PC-3 (cell line): ENCODE results near the gene HSPB9. TPM values are rescaled to one million over a fixed set of nuclear protein-coding genes. Genes with fewer than 3 reads are reported as not detected.

ENCODE experiments used
- ATAC-seq: fragments of 200-7000 bp; cut with Tn5 transposase; 2 replicates; pipeline ENCODE4 v1.9.1; 2020; ENCODE audit warnings: mild to moderate bottlenecking, moderate library complexity
- BruUV-seq: library from RNA; stranded (reverse); fragments of 400-500 nt; replicated peaks from 2 replicates; lab custom pipeline; 2021; lab: Mats Ljungman, UMichigan
- CTCF ChIA-PET: fragments of 300-600 bp; sonication (Branson Sonifier 250); formaldehyde crosslinking; loops from one replicate; lab custom pipeline; 2022; ENCODE audit warnings: antibody characterized with exemption; lab: Charles Lee
- POLR2A ChIA-PET: fragments of 300-600 bp; sonication (Branson Sonifier 250); formaldehyde crosslinking; loops from one replicate; lab custom pipeline; 2022; ENCODE audit warnings: antibody characterized with exemption; ENCODE audit not compliant: unreplicated experiment; lab: Charles Lee
- DNase-seq: peaks from one replicate; pipeline ENCODE4 v3.0.0-alpha.2; 2015
- H2AFZ ChIP-seq: fragments of 300-600 bp; sonication (generic); 2 replicates; pipeline ENCODE4 v1.6.0; 2016; ENCODE audit warnings: antibody characterized with exemption, low read length
- H3F3A ChIP-seq: fragments of 300-600 bp; sonication (generic); one replicate; pipeline ENCODE4 v1.6.0; 2017; ENCODE audit warnings: antibody characterized with exemption, low read length, control low read depth, mild to moderate bottlenecking; ENCODE audit not compliant: unreplicated experiment
- H3K27ac ChIP-seq: fragments of 300-600 bp; sonication (generic); 2 replicates; pipeline ENCODE4 v1.5.1; 2016; ENCODE audit warnings: mild to moderate bottlenecking, low read length
- H3K27me3 ChIP-seq: fragments of 300-600 bp; sonication (generic); 2 replicates; pipeline ENCODE4 v1.6.1; 2016; ENCODE audit warnings: low read length, mixed read lengths
- H3K36me3 ChIP-seq: fragments of 300-600 bp; sonication (generic); 2 replicates; pipeline ENCODE4 v1.6.1; 2016; ENCODE audit warnings: low read depth, mixed run types, low read length, mixed read lengths
- H3K4me1 ChIP-seq: fragments of 300-600 bp; sonication (generic); 2 replicates; pipeline ENCODE4 v1.5.1; 2016; ENCODE audit warnings: low read length; ENCODE audit not compliant: insufficient read depth
- H3K4me2 ChIP-seq: fragments of 300-600 bp; sonication (generic); 2 replicates; pipeline ENCODE4 v1.6.0; 2016; ENCODE audit warnings: low read length
- H3K4me3 ChIP-seq: fragments of 300-600 bp; sonication (generic); 2 replicates; pipeline ENCODE4 v1.5.1; 2016; ENCODE audit warnings: mild to moderate bottlenecking, low read length, mixed read lengths
- H3K79me2 ChIP-seq: fragments of 300-600 bp; sonication (generic); 2 replicates; pipeline ENCODE4 v1.6.1; 2017; ENCODE audit warnings: low read length, mixed read lengths
- H3K9ac ChIP-seq: fragments of 300-600 bp; sonication (generic); 2 replicates; pipeline ENCODE4 v1.6.0; 2016; ENCODE audit warnings: mild to moderate bottlenecking, low read length
- H3K9me2 ChIP-seq: fragments of 300-600 bp; sonication (generic); replicated peaks from 2 replicates; pipeline ENCODE4 v1.6.1; 2016; ENCODE audit warnings: mixed run types, low read length, mixed read lengths
- H3K9me3 ChIP-seq: fragments of 300-600 bp; sonication (generic); 2 replicates; pipeline ENCODE4 v1.6.1; 2016; ENCODE audit warnings: low read length, mixed read lengths
- H4K20me1 ChIP-seq: fragments of 300-600 bp; sonication (generic); 2 replicates; pipeline ENCODE4 v1.6.1; 2016; ENCODE audit warnings: low read length, mixed read lengths
- EZH2 ChIP-seq: fragments of 300-600 bp; sonication (generic); IDR thresholded peaks from one replicate; pipeline ENCODE4 v1.6.1; 2017; ENCODE audit warnings: antibody characterized with exemption, mild to moderate bottlenecking, low read length; ENCODE audit not compliant: unreplicated experiment
- EZH2phosphoT487 ChIP-seq: fragments of 300-600 bp; sonication (generic); IDR thresholded peaks from 2 replicates; pipeline ENCODE4 v1.6.1; 2018; ENCODE audit warnings: mild to moderate bottlenecking, antibody characterized with exemption, low read length, borderline replicate concordance
- intact Hi-C: fragments of 100-400 bp; cut with micrococcal nuclease; formaldehyde crosslinking; loops from 2 replicates; pipeline ENCODE4 v1.9.0; 2023
- total RNA-seq: library from RNA; depleted of rRNA; stranded (reverse); fragments of >200 nt; gene quantifications from 2 replicates; pipeline ENCODE4 v1.2.3, GENCODE V29; 2014
- TF ChIP-seq, protein P1 (sequence below): fragments of 300-600 bp; sonication (generic); conservative IDR thresholded peaks from 2 replicates; pipeline ENCODE4 v1.5.1; 2017; ENCODE audit warnings: antibody characterized with exemption, low read depth, mild to moderate bottlenecking, low read length

The HSPB9 gene
- total RNA-seq, 1 experiment from 2014 or later = not detected

DNA sequence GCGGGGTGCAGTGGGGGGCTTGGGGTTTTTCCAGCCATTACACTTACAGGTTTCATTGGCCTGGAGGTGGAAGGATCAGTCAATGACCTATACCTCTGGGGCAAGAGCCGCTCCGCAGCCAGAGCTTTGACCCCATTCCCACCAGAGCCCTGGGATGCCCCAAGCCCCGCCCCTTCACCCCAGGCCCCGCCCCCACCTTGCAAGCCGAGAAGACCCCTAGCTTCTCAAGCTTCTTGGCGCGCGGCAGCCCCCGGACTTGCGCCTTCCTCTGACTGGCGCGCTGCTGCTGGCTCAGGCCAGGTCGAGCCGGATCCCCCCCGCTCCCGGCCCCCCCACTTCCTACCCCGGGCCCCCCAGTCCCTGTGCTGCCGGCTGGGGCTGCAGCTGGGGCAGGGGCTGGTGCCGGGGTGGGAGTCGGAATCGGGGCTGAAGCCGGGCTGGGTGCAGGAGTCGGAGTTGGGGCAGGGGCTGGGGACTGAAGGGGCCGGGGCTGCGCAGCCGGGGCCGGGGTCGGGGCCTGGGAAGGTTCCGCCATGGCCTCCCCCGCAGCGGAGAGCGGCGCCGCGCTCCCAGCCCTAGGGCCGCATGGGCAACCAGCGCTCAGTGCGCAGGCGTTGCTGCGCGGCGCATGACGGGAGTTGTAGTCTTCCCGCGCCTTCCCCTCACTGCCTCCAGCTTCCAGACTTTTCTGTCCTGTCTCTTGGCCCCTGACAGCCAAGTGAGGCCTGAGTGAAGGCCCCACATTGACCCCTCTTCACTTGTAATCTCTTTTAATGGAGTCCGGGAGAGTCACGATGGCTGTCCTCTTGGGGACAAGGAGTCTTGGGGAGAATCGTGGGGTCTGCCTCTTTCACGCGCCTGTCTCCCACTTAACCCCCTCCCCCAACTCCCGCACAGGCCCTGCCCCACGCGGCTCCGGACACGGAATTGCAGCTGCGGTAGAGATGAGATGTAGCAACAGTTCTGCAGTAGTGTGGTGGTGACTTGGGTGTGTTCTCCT, 1.5 kb upstream of the HSPB9 start, which contains the start of gene KAT2A:
Gene KAT2A (minus strand): TSS at position 598 of the 1,000 bp plus-strand sequence. CDS start 63 bp downstream, at position 535.
- CTCF ChIA-PET = no interaction called here
- Histone ChIP-seq H3K4me3 (no peak within 1 kb of the TSS), H3F3A (no peaks in the 10 kb centered on the region), H3K27ac (no peak within 1 kb of the TSS), H3K36me3 (no peaks in the 10 kb centered on the region), H3K4me1 (no peaks in the 10 kb centered on the region), H3K9me2 (no peaks in the 10 kb centered on the region), H3K27me3 (no peaks in the 10 kb centered on the region), H3K9me3 (no peaks in the 10 kb centered on the region), H3K4me2 (no peak within 1 kb of the TSS), H3K9ac (no peak within 1 kb of the TSS), H3K79me2 (no peaks in the 10 kb centered on the region), H4K20me1 (no peaks in the 10 kb centered on the region), H2AFZ (no peak within 1 kb of the TSS)
- TF ChIP-seq EZH2phosphoT487 (no peak), EZH2 (no peak)
- TF ChIP-seq, protein P1, sequence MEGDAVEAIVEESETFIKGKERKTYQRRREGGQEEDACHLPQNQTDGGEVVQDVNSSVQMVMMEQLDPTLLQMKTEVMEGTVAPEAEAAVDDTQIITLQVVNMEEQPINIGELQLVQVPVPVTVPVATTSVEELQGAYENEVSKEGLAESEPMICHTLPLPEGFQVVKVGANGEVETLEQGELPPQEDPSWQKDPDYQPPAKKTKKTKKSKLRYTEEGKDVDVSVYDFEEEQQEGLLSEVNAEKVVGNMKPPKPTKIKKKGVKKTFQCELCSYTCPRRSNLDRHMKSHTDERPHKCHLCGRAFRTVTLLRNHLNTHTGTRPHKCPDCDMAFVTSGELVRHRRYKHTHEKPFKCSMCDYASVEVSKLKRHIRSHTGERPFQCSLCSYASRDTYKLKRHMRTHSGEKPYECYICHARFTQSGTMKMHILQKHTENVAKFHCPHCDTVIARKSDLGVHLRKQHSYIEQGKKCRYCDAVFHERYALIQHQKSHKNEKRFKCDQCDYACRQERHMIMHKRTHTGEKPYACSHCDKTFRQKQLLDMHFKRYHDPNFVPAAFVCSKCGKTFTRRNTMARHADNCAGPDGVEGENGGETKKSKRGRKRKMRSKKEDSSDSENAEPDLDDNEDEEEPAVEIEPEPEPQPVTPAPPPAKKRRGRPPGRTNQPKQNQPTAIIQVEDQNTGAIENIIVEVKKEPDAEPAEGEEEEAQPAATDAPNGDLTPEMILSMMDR = no peak
- ATAC-seq (no peak), DNase-seq (no peak)
- intact Hi-C loops = no loop called here
- POLR2A ChIA-PET = no interaction called here
- BruUV-seq = no TSS peak

DNA sequence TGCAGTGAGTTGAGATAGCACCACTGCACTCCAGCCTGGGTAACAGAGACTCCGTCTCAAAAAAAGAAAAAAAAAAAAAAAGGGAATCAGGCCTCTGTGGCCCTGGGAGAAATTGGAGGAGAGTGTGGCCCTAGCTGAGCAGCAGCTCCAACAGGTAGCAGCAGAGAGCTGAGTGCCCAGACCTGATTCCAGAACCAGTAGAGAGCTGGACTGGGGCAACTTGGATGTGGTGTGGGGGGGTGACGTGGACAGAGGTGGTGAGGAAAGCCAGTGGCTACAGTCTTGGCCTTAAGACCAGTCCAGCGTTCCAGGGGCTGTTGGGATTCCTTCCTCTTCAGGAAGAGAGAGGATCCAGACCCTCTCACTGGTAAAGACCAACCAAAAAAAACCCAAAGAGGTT, 1.7 kb downstream of the HSPB9 start:
- H4K20me1 ChIP-seq = no peaks in the 10 kb centered on the region
- no peaks in the 10 kb centered on the region for H3K36me3 ChIP-seq
- BruUV-seq = no TSS peak
- intact Hi-C loops = no loop called here
- no peak overlapping the region for H3K4me3 ChIP-seq
- H3K27ac ChIP-seq = no peak overlapping the region
- H3K27me3 ChIP-seq = no peaks in the 10 kb centered on the region
- CTCF ChIA-PET = no interaction called here
- H3K4me1 ChIP-seq = no peaks in the 10 kb centered on the region
- H3K79me2 ChIP-seq = no peaks in the 10 kb centered on the region
- no peak overlapping the region for H3K9ac ChIP-seq
- POLR2A ChIA-PET = no interaction called here
- TF ChIP-seq EZH2phosphoT487 = no peak
- TF ChIP-seq EZH2 = no peak
- no peaks in the 10 kb centered on the region for H3K9me3 ChIP-seq
- ATAC-seq (no peak), DNase-seq (no peak)
- H2AFZ ChIP-seq = no peak overlapping the region
- no peak overlapping the region for H3K4me2 ChIP-seq
- H3K9me2 ChIP-seq = no peaks in the 10 kb centered on the region
- no peaks in the 10 kb centered on the region for H3F3A ChIP-seq

DNA sequence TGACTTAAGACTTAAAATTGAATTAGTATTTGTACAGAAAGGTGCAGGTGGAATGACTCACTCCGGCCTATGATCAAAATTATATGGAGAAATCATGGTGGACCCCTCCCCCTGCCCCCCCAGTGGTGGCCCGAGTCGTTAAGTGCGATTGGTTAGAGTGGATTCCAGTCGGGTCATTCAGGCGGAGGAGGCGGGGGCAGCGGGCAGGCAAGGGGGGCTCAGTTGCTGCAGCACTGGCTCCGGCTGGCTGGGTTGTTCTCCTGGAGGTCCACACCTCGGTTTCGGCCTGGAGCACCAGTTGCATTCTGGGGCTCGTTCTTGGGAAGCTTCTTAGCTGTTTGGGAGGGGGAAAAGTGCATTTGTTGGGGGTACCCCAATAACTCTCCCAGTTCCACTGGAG, 3.0 kb downstream of the HSPB9 start:
- H3K27ac ChIP-seq = no peak overlapping the region
- no peaks in the 10 kb centered on the region for H3K27me3 ChIP-seq
- BruUV-seq = no TSS peak
- H3K36me3 ChIP-seq = no peaks in the 10 kb centered on the region
- H3K9me3 ChIP-seq = no peaks in the 10 kb centered on the region
- H3K4me2 ChIP-seq = no peak overlapping the region
- no peaks in the 10 kb centered on the region for H3F3A ChIP-seq
- ChIA-PET POLR2A (no interaction called here), CTCF (no interaction called here)
- no peak for DNase-seq
- no peak overlapping the region for H3K9ac ChIP-seq
- intact Hi-C loops = no loop called here
- H3K79me2 ChIP-seq = no peaks in the 10 kb centered on the region
- ATAC-seq = no peak
- no peaks in the 10 kb centered on the region for H3K4me1 ChIP-seq
- no peak overlapping the region for H3K4me3 ChIP-seq
- TF ChIP-seq EZH2phosphoT487 (no peak), EZH2 (no peak)
- TF ChIP-seq, protein P1 = no peak
- H2AFZ ChIP-seq = no peak overlapping the region
- no peaks in the 10 kb centered on the region for H4K20me1 ChIP-seq
- no peaks in the 10 kb centered on the region for H3K9me2 ChIP-seq
